Kidney tubule cell (primary cell): Measurements from ENCODE around the gene IFNAR2.
A peak's percentile ranks its signal among the peaks of the same experiment; 100 is the strongest.
"Not testable (repeated sequence)": the region's sequence is repeated elsewhere in the genome, so short reads cannot be mapped to it uniquely, and the experiment has no call there.

Source experiments
- DNase-seq: peaks from one replicate; pipeline ENCODE4 v3.0.0-alpha.2; 2018; ENCODE audit warnings: low spot score

Gene IFNAR2

DNA sequence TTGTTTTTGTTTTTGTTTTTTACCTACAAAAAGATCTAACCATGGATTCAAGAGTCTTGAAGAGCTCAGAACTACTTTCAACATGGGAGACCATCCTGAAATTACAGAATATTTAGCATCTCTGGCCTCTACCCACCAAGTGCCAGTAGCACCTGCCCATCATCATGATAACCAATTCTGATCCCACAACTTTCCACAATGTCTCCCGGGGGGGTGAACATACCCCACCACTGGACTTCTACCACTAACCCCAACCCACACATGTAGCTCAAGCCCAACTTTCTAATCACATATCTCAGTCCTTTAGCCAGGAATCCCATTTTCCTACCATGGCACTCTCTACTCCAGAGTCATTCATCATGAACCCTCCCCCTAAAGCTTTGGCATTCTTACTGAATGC is 15.7 kb upstream of the IFNAR2 start:
- no peak for DNase-seq

DNA sequence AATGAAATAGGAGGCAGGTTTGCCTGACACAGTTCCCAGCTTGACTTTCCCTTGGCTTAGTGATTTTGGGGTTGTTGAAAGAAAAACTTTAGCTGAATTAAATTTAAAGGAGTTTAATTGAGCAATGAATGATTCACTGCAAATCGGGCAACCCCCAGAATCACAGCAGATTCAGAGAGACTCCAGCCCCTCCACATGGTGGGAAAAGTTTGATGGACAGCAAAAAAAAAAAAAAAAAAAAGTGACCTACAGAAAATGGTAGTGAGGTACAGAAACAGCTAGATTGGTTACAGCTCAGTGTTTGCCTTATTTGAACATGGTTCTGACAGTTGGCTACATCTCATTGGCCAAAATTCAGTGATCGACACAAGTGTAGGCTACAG is 12.6 kb upstream of the IFNAR2 start:
- DNase-seq: no peak

DNA sequence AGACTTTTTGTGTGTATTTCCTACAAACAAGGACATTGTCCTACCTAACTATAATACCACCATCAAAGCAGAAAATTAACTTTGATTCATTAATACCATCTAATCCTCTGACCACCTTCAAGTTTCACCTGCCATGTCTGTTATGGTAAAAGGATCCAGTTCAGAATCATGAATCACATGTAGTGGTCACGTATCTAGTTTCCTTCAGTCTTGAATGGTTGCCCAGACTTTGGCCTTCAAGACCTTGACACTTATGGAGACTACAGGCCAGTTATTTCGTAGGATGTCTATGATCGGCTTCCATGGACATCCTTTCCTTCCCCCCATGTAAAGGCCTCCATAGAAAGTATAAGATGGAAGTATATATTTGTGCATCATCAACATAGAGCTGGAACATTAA is 10.4 kb upstream of the IFNAR2 start:
- DNase-seq: no peak

- DNase-seq: no peak
These were observed 9.8 kb upstream of the IFNAR2 start for GRCh38 chr21:33219954-33220353.

GRCh38 chr21:33225376-33225775 is 4.4 kb upstream of the IFNAR2 start:
- not testable (repeated sequence) for DNase-seq

DNA sequence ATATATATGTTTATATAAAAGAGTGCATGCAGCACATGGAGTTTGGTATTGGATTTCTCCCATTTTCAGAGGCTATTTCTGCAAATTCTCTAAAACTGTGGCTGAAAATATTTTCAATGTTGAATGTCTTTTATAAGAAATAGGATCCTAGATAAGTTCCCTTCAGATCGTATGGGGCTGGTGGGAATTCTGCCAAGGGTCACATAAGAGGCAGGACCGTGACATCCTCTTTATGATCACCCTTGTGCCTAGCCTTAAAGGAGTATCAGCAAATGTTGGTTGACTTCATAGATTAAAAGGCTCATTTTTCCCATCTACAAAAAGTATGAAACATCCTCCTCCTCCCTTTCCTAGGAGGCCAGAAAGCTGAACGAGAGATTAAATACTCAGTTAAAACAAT is 1.3 kb upstream of the IFNAR2 start:
- DNase-seq: no peak

DNA sequence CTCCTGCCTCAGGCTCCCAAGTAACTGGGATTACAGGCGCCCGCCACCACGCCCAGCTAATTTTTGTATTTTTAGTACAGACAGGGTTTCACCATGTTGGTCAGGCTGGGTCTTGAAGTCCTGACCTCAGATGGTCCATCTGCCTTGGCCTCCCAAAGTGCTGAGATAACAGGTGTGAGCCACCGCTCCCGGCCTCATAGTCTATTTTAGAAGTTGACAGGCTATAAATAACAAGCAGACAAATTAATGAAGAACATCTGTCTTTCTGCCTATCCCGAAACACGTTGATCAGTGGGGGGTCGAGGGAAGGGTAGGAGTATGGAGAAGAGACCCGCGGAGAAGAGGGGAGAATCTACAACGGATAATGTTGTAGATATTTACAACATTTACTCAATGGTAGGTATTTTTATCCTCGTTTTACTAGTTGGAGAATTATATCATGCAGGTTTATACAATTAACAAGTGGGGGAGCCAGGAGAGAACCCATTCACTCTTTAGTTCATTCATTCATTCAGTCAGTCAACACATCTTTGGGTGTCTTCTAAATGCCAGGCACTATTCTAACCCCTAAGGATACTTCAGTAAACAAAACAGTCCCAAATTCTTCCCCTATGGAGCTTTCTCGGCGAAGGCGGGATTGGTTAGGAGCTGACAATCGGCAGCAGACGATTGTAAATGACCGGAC is 497 bp upstream of the IFNAR2 start:
- DNase-seq: no peak

DNA sequence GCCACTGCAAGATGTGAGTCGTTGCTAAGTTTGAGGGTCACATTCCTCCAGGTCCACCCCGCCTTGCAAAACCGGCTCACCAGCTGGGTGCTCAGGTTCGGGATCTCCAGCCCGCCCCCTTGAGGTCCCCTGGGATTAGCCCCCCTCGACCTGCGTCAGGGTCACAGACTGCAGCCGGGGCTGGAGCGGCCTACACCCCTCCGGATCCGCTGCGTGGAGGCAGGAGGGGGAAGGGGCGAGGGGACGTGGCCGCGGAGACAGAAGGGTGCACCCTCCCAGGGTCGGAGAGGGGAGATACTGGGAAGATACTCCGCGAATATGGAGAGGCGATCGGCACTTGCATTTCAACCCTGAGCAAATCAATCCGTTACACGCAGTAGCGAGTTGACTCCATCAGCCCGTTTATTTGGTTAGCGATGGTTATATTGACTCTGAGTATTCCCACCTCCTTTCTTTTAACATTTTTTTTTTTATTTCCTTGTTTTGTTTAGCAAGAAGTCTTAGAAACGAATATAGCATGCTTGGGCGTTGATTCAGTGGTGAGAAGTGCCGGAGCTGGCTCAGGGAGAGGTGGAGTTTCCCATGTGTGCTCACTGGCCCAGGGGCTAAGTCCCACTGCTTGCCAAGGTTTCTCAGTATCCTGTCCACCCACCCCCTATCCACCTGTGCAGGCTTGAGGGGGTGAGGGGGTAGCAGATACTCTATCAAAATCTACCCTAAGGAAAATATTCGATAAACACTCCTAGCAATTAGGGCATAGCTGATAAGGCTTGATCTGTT is 997 bp downstream of the IFNAR2 start:
- peak; percentile 91 for DNase-seq

DNA sequence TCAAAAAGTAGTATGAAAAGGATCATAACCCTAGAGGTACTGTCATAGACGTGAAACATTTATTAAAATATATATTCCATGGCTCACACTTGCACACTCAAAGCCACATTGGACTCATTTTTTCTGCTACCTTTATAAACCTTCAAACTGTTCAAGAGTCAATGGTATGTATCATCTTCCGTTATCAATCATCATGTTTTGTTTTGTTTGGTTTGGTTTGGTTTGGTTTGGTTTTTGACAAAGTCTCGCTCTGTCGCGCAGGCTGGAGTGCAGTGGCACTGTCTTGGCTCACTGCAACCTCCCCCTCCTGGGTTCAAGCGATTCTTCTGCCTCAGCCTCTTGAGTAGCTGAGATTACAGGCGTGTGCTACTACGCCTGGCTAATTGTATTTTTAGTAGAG is 1.8 kb downstream of the IFNAR2 start:
- DNase-seq: no peak

DNA sequence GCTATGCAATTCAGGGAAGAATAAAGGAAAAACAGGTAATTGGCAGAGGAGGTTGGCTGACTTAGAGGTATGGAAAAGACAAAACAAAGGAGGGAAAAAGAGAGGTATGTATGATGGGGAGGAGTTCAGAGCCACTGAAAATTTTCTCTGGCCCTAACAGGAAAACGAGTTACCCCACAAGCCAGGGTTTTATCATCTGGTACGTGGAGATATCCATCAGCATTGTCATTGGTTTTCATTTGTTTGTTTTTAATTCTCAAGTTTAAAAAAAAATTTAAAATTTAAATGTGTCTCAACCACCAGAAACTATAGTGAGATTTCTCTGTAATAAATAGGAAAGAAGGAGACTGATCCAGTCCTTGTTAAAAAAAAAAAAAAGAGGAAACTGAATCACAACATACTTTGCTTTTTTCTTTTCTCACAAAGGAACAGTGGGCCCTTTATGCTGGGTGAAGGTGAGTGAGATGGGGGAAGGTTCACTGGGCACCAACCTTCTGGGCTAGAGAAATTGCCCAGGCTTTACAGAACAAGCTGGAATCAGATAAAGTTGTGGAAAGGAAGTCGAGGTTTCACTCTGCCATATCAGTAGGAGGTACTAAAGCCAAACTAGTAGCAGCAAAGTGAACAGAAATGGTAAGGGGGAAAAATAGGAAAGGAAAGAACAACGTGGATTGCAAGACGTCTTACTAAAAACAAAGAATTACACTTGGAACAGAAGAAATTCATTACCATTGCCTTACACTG is 2.7 kb downstream of the IFNAR2 start:
- peak; percentile 41 for DNase-seq

- DNase-seq: no peak
These were observed 5.1 kb downstream of the IFNAR2 start for GRCh38 chr21:33234635-33235520.

- no peak for DNase-seq
These were observed 6.4 kb downstream of the IFNAR2 start for GRCh38 chr21:33236013-33236686.

DNA sequence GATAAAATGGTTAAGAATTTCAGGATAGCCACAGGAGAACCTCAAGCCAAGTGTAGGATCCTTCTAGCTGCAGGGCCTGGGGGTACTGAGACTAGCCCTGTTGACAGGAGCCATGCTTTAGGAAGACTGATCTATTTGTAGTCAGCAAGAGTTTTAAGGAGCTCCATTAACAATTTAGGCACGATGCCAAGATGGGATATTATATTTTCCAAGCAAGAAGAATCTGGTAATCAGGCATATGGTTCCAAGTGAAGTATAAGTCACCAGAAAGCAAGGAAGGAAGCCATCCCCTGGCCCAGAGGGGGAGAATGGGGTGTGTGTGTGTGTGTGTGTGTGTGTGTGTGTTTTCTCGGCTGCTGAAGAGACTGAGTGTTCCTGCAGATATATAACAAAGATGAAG is 7.0 kb downstream of the IFNAR2 start:
- DNase-seq: no peak

GRCh38 chr21:33237486-33237885 is 7.7 kb downstream of the IFNAR2 start:
- no peak for DNase-seq

DNA sequence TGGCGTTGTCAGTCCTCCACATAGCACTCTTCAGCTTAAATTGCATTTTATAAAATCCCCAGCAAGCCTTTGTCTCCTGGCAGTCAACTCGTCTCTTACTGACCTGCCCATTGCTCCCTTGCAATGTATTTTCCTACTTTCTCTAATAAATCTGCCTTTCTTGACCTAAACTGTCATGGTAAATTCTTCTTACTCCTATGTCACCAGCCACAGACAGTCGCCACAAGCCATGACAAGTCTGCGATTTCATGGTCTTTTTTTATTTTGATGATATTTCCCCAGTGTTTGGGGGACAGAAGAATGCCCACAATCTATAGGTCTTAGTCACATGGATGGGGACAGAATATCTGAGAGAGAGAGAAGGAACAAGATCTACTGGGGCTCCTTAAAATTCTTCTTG is 8.4 kb downstream of the IFNAR2 start:
- no peak for DNase-seq

GRCh38 chr21:33238565-33239255 is 9.0 kb downstream of the IFNAR2 start:
- no peak for DNase-seq

- not testable (repeated sequence) for DNase-seq
These were observed 9.9 kb downstream of the IFNAR2 start for GRCh38 chr21:33239559-33240127.

DNA sequence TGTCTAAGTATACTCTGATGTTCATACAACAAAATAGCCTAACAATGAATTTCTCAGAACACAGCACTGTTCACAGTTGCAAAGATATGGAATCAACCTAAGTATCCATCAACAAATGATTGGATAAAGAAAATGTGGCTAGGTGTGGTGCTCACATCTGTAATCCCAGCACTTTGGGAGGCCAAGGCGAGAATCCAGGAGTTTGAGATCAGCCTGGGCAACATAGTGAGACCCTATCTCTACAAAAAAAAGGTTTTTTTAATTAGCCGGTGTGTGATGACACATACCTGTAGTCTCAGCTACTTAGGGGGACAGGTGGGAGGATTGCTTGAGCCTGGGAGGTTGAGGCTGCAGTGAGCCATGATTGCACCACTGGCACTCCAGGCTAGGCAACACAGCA is 10.7 kb downstream of the IFNAR2 start:
- no peak for DNase-seq

DNA sequence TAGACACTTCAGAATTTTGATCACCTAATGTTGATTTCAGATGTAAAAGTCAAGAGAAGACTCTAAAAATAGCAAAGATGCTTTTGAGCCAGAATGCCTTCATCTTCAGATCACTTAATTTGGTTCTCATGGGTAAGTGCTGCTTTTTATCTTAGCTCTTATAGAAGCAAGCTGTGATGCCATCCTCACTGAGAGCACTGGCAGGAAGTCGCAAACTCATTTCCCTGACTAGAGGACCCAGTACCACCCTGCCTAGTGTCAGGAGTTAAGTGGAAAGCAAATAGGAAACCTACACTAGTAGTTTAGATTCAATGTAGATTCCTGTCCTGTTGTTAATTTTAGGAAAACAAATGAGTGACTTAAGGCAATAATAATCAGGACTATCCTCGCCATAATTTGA is 12.1 kb downstream of the IFNAR2 start:
- no peak for DNase-seq

DNA sequence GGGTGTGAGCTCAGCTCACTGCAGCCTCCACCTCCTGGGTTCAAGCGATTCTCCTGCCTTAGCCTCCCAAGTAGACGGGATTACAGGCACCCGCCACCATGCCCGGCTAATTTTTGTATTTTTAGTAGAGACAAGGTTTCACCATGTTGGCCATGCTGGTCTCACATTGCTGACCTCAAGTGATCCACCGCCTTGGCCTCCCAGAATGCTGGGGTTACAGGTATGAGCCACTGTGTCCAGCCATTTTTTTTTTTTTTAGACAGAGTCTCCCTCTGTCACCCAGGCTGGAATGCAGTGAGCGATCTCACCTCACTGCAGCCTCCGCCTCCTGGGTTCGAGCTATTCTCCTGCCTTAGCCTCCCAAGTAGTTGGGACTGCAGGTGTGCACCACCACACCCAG is 13.1 kb downstream of the IFNAR2 start:
- not testable (repeated sequence) for DNase-seq
